ENCODE measurements around the gene POMC.
"Not testable (repeated sequence)": the region's sequence is repeated elsewhere in the genome, so short reads cannot be mapped to it uniquely, and the experiment has no call there.

POMC gene

DNA sequence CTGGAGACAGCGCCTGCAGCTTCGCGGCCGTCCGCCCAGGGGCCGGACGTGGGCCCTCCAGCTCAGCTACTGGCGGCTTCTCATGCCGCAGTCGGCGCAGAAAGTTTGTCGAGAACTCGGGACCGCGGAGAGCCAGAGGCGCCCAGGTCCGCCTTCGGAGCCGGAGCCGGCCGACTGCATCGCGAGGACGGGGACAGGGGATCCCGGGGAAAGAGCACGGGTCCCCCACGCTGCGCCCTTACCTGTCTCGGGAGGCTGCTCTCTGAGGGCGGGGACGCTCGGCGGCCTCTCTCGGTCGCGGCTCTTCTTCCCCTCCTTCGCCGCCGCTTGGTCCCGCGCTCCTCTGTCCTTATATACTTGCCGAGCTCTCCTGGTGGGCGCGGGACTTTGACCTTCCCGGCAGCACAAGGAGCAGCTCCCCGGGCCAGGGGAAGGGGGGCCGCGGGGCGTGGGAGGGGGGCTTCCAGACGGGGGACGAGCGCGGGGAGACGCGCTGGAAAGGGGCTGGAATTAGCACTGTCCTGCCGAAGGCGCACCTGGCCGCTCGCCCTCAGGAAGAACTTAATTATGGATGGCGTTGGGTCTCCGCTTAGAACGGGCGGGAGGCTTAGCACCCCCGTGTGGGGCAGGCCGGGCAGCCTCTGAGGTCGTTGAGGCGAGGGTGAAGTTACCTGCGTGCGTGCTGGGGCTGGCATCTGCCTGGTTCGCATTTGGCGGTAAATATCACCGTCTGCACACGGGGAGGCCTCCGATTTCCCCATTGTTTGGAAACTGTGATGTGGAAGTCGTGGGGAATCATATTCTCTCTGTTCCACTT is at the start of gene POMC:
POMC (minus strand) TSS at position 325 of the 817 bp plus-strand sequence. CDS start 3,808 bp downstream, outside the sequence.
- no peak for DNase-seq

DNA sequence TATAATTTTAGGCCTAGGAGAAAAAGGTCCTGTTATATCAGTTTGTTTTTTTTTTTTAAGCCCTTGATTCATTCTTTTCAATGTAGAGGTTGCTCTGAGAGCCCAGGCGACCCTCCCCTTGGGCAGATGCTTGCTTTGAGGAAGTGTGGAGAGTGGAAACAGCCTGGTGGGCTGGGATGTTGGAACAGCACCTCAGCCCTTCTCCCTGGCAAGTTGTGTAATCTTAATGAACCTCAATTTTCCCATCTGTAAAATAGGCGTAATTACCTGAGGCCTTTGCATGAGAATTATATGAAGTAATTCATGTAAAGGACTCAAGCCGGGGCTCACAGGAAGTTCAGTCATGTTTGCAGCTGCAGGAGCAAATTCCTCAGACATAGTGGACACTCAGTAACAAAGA is 49.7 kb upstream of the POMC start:
- no peak for DNase-seq

DNA sequence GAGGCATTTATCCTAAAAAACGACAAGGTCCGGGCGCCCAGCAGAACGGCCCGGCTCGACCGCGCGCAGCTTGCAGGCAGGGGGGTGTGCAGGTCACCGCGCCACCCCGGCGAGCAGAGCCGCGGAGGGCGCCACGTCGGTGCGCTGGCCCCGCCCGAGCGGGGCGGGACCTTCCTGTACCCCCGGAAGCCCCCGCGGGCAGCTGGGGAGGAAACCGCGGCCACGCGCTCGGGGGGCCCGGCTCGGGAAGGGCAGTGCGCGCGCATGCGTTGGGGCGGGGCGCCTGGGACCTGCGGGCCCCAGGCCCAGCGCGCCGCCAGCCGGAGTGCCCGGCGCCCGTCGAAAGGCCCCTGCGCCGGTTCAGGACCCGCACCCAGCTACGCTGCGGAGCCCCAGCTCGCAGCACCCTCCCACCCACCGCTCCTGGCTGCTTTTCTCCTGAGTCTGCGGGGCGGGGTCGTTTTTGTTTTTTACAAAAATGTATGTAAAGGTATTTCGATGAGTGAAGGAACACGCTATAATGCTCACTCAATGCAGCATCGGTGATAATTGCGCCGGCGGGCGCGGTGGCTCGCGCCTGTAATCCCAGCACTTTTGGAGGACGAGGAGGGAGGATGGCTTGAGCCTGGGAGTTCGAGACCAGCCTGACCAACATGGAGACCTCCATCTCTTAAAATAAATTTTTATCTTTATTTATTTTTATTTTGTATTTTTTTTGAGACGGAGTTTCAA is 47.7 kb upstream of the POMC start:
- DNase-seq: peak; percentile 84

DNA sequence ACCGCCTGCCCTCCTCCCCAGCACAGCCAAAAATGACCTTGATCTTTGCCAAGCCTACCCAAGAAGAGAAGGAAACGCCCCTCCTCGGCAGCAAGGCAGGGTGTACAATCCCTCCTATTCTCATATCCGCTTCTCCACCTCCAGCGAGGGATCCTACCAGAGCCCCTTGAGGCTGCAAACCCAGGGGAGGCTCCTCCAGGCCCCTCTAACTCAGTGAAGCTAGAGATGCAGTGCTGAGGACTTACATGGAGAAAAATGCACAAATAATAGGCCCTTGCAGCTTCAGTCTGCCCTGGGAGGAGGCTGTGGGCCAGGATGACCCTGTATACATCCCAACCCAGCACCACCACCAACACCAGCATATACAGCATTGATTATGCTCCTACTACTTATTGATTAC is 46.9 kb upstream of the POMC start:
- no peak for DNase-seq

DNA sequence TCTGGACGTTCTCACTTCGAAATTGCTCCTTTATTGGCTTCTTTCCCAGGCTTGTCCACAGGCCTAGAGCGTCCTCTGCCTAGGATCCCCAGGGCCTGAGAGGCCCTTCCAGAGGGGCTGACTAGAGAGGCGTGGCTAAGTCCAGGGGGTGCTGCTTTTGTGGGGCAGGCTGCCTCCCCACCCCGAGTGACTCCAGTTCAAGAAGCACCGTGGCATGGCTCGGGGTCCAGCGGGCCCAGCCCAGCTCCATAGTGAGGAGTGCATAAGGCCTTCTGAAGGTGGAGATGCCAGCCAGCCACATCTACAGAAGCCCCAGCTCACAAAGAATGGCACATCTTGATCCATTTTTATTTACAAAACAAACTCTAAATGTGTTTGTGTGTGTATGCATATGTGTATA is 44.8 kb upstream of the POMC start:
- DNase-seq: no peak

DNA sequence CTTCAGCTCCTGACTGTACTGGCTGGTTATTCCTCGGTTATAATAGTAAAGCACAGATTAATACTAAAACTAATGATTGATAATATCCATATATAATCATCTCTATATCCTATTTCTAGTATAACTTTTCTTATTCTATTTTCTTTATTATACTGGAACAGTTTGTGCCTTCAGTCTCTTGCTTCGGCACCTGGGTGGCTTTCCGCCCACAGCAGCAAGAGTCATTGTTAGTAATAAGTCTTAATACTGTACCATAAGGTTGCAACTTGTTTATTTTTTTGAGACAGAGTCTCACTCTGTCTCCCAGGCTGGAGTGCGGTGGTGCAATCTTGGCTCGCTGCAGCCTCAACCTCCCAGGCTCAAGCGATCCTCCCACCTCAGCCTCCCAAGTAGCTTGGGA is 42.5 kb upstream of the POMC start:
- not testable (repeated sequence) for DNase-seq

DNA sequence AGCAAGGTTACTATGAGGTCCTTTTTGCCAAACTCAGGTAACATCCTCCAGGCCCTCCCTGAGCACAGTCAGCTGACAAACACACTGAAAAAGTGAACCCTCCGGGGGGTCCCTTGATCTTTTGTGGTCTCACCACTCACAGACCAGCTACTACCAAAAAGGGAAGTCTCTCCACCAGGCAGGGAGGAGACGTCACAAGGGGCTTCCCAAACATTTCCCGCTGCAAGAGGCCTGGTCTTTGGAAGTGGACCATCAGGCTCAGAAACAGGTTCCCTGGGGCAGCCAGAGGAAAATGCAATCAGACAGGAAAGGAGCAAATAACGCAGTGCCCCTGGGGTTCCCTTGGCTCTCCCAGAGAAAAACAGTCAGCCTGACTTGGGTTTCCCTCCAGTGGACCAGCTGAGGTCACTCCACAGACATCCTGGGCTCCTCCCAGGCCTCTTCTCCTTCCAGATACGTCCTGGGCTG is 38.7 kb upstream of the POMC start:
- no peak for DNase-seq

DNA sequence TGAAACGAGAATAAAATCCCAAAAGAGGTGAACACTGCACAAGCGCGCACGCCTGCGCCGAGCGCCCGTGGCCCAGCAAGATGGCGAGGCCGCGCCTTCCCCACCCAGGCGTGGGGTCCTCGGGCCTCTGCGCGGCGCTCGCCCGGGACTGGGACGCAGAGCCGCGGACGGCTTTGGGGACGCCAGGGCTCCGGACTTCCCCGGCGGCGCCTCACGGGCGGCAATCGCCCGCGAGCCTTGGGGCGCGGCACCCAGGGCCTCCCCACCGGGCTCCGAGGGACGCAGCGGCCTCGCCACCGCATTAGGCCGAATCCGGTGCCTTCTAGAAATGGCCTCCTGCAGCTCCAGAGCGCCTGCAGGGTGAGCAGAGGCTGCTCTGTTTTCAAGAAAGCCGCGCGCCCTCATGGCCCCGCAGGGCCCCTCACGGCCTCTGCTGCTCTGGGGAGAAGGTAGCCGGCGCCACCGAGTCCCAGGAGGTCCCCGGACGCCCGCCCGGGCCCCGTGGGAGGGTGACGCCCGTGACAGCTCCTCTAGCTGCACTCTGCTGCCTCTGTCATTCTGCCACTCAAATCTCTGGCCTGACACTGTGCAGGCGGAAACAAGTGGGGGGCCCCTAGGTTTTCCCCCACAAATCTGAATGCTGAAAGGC is 35.9 kb upstream of the POMC start:
- no peak for DNase-seq

DNA sequence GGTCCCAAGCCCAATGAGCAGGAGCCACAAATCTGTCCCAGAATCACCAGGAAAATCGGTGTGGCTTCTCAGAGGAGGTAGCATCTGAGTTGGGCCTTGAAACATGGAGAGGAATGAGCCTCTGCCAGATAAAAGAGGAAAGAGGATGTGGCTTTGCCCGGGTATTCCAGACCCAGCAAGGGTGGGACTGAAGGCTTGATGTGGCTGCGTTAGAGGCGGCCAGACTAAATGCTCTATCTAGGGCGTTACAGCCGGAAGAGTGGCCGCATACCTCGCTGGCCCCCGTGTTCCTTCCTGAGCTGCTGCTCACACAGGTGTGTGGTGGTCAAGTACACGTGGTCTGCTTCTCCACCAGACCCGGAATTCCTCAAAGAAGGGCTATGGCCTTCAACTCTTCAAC is 33.9 kb upstream of the POMC start:
- DNase-seq: no peak

DNA sequence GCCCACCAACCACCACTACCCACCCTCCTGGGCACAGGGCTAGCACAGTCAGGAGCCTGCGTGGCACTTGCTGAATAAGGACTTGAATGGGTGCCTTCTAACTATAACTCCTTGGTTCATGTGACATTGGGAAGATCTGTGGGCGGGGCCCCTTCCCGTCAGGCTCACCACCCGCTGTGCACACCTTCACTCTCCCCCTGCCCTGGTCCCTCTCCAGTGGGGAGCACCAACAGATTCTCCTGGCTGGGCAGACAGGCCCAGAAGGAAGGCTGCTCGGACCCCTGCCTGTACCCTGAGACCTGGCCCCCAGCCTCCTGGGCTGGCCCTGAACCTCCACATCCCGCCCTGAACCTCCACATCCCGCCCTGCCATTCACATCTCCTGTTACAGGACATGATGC is 33.4 kb upstream of the POMC start:
- no peak for DNase-seq

DNA sequence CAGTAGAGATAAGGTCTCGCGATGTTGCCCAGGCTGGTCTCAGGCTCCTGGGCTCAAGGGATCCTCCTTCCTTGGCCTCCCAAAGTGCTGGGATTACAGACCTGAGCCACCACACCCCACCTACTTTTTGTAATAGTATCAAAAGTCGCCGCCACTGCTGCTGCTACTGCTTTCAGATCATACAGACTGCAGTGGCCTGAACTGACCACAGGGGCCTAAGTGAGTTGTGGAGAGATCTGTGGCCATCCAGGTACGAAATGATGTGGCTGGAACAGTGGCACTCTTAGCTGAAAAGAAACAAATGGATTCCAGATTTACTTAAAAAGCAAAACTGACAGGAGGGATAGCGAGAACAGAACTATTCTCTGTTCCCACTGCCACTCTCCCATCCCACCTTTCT is 32.9 kb upstream of the POMC start:
- no peak for DNase-seq

DNA sequence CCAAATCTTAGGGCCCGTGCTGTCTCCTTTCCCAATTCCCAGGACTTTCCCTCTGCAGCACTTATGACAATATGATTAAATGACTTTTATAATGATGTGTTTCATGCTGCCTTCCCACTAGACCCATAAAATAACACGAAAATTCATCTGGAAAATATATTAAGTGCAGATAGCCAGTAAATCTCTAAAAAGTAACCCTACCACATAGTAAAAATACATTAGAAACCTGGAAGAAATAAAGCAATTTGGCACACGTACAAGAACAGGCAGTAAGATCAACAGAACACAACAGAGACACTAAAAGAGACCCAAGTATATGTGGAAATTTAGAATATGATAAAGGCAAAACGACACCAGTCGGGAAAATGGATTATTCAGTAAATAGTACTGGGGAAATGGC is 30.2 kb upstream of the POMC start:
- DNase-seq: no peak

DNA sequence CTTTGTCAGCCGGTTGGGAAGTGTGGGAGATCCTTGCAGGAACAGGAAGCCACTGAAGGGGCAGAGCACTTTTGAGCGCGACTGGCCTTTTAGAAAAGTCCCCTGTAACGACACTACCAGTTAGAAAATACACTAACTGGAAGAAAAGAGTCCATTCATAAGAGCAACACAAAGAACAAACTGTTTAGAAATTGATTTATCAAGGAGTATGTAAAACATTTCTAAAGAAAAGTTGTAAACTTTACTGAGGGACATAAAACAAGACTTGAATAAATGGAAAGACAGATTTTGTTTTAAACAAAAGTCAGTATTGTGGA is 29.8 kb upstream of the POMC start:
- DNase-seq: no peak

DNA sequence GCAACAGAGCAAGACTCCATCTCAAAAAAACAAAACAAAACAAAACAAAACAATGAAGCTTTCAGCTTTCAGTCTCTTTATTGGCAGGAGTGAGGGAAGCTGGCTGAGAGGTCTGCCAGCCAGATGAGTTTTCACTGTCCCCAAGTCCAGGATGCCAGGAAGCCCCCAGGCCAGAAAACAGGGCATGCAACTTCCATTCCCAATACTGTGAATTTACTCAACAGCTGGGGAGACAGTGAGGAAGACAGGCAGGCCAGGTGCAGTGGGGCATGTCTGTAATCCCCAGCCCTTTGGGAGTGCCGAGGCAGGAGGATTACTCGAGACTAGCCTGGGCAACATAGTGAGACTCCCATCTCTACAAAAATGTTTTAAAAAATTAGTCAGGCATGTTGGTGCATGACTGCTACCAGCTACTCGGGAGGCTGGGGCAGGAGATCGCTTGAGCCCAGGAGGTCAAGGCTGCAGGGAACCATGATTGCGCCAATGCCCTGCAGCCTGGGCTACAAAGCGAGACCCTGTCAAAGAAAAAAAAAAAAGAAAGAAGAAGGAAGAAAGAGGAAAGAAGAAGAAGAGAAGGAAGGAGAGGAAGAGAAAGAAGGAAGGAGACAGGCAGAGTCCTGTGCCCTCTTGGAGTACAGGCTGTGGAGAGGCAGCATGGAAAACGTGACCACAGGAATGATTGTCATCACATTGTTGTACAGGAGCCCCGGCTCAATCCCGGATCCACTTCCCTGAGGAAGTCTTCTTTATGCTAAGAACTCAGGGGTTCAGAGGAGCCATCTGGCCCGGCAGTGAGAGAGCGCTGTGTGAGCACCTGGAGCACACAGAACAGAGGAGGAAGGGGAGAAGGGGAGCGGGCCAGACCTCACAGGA is 29.2 kb upstream of the POMC start:
- no peak for DNase-seq

DNA sequence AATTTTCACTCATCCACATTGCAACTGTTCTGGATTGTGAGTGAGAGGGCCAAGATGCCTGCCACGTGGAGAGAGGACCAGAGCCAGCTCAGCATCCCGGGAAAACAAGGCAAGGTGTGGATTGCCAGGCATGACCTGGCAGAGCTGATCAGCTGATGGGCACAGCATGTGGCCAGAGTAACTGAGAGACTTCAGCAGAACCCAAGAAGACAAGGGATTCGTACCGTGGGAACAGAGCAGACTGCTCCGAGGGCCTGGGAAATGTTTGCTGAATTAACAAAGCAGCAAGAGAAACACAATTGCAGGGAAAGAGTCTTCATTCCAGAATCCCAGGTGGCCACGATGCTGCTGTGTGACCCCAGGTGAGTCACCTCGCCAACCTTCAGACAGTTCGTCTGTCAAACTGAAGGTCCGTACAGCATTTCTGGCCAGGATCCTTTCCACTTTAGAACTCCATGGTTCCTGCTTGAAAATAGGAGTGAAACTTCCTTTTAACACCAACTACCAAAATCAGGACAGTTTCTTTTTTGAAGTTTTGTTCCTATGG is 26.3 kb upstream of the POMC start:
- DNase-seq: no peak

DNA sequence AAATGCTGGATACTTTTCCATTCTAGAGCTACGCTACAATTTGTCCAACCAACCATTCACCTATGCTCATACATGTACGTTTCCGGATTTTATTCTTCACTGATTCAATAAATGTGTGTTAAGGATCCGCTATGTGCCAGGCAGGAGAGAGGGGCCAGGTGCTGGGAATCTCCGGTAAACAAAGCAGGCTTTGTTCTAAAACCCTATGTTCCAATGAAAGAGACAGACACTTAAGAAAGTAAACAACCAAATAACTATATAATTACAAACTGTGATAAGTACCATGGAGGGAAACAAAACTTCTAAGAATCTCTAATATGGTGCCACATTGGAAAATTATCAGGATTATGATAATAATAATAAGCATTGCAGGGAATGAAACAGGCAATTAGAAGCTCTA is 22.2 kb upstream of the POMC start:
- no peak for DNase-seq

DNA sequence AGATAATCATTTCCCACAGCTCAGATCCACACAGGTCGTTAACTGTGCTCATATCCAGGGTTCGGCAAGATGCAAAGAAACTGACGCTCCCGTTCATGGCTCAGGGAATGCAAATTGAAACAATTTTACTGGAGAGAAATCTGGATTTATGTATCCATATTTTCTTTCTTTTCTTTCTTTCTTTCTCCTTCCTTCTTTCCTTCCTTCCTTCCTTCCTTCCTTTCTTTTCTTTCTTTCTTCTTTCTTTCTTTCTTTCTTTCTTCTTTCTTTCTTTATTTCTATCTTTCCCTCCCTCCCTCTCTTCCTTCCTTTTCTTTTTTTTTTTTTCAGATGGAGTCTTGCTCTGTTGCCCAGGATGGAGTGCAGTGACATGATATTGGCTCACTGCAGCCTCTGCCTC is 20.0 kb upstream of the POMC start:
- no peak for DNase-seq

DNA sequence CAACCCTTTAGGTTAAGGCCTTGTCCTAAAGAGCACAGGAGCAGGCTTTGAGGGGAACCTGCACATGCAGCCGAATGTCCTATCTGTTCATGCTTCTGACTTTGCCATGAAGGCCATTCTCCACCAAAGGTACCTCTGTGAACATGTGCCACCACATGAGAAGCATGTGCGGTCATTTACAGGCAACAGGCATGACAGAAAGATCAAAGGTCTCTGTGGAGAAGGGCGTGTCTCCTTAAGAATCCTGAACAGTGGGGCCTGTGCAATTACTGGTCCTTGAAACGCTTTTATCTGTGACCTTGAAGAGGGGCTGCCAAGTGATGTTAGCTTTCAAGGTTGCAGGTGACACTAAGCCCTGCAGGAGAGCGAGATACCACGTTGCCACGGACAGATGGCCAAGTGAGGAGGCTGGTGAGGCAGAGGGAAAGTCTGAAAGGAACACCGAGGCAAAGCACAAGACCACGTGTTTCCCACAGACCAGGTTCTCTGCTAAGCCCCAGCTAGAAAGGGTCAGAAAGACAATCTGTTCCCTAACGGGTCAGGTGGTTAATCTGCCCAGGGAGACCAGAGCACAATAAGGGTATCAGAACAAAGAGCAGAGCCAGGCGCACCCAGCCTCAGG is 19.5 kb upstream of the POMC start:
- DNase-seq: no peak

DNA sequence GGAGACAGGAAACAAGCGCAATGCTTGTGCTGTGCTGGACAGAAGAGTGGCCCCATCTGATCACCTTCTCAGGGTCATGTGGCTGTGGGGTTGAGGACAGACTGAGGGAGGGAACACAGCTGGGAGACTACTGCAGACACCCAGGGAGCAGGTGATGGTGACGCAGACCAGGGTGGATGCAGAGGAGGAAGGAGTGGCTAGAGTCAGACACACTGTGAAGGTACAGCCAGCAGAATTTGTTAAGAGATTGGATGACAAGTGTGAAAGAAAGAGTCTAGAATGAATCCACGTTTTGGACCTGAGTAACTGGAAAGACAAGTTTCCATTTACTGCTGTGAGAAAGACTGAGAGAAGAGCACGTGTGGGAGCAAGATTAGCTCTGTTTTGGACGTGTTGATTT is 15.9 kb upstream of the POMC start:
- DNase-seq: no peak

DNA sequence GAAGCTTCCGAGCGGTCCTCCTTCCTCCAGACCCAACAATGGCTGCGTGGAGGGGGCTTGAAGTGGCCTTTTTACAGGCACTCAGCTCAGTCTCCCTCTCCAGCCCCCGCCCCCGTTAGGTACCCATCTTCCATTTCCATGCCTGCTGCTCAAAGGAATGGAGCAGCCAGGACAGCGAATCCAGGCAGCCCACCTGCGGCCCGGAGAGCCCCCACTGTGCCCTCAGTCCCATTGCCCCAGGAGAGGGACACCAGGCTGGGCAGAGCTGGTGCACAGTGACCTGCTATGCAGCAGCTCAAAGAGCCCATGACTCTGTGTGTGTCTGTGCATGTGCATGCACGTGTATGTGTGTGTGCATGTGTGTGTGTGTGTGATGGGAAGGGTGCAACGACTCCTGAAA is 10.6 kb upstream of the POMC start:
- no peak for DNase-seq

DNA sequence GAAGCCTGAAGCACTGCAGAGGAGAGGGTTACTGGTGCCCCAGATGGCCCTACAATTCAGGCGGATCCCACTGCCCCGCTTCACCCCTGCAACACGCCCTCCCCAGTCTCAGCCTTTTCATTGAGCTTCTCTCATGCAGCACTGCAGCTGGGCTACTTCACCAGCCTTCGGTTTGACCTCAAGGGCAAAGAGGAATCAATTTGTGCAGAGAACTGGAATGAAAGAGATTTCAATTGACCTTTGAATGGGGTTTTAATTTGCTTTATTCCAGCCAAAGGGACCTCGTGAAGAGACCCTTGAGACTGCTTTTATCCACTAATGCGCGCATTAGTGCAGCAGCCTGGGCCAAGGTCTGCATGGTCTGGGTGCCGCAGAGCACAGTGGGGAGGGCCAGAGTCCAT is 8.8 kb upstream of the POMC start:
- no peak for DNase-seq

DNA sequence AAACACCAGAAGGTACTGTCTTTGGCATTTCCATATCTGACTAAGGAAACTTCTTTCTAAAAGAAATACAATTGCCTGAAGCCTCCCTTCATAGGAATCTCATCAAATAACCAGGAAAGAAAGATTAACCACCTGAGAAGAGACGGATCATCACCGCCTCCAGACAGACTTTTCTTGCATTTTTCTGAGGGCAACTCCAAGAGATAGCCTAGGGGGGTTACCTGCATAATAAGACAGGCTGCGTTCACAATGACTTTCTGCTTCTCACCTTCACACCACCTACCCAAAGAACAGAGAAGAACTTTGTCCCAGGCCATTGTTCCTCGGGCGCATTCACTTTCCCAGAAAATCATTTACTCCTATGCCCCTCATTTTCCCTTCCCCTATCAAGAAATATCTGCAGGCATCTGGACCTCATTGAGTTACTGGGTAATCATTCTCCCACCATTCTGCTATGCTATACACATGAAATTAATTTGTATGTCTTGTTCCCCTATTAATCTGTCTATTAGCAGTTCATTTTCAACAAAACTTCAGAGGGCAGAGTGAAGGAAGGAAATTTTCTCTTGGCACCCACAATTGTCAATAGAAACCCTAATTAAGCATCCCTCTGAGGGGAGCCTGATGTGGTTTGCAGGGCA is 8.3 kb upstream of the POMC start:
- no peak for DNase-seq
